Renal cortical epithelial cell (primary cell): ENCODE results near the gene XIRP1. TPM values are rescaled to one million over a fixed set of nuclear protein-coding genes. Genes with fewer than 3 reads are reported as not detected.

Source experiments
- total RNA-seq: library from RNA; depleted of rRNA; stranded (reverse); fragments of >200 nt; gene quantifications from 2 replicates; pipeline ENCODE4 v1.2.3, GENCODE V29; 2014

The XIRP1 gene
- total RNA-seq, 1 donor from 2014 or later, result not detected

Other genes with a start within 250 kb of the XIRP1 start
- gene SCN11A, start 140.7 kb downstream of the XIRP1 start, total RNA-seq, result under 0.01 and 0.15 TPM in 2 replicates
- 35.4 and 71.4 TPM in 2 replicates for gene WDR48, start 140.6 kb downstream of the XIRP1 start, total RNA-seq
- 31.8 and 35.8 TPM in 2 replicates for gene GORASP1, start 85.0 kb downstream of the XIRP1 start, total RNA-seq
- 2.1 and 4.7 TPM in 2 replicates for gene TTC21A, start 84.9 kb downstream of the XIRP1 start, total RNA-seq
- gene CSRNP1, start 39.0 kb downstream of the XIRP1 start, total RNA-seq, result 12.3 and 16.1 TPM in 2 replicates
- gene CX3CR1, start 87.4 kb upstream of the XIRP1 start, total RNA-seq, result 0.17 TPM in 1 of 2 replicates, not detected in the other
- gene CCR8, start 137.1 kb upstream of the XIRP1 start, total RNA-seq, result 1.0 TPM in 1 of 2 replicates, not detected in the other
- 19.7 and 20.1 TPM in 2 replicates for gene SLC25A38, start 190.8 kb upstream of the XIRP1 start, total RNA-seq
- gene RPSA, start 214.1 kb upstream of the XIRP1 start, total RNA-seq, result 539 and 1,854 TPM in 2 replicates